ENCODE results near the gene GIT2. TPM values are rescaled to one million over a fixed set of nuclear protein-coding genes. Genes with fewer than 3 reads are reported as not detected.

The GIT2 gene
- total and polyA plus RNA-seq, 10 of the 15 experiments (the other 5 are each of a cell fraction or from before 2014, with no cell fraction given): 9.1 to 49.9 (median 43.9) TPM

DNA sequence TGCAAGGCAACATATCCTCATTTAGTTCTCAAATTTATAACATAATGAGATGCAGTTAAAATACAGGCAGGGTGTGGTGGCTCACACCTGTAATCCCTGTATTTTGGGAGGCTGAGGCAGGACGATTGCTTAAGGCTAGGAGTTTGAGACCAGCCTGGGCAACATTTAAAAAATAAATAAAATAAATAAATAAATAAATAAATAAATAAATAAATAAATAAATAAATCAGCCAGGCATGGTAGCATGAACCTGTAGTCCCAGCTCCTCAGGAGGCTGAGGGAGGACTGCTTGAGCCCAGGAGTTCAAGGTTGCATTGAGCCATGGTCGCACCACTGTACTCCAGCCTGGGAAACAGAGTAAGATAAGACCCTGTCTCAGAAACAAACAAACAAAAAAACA lies 56.7 kb downstream of the GIT2 start:
- FAIRE-seq (no peak), DNase-seq (ENCODE audit: low read depth, low spot score) (no peak), ATAC-seq (no peak)
- BruUV-seq (replicated peaks): no TSS peak
- no peaks in the 10 kb centered on the region for H3K9me3 ChIP-seq (replicated peaks; ENCODE audit: control insufficient read depth, insufficient read depth, low read length)
- in situ Hi-C loops (cut with MboI): no loop called here
- TF ChIP-seq ESRRA (IDR thresholded peaks at IDR 0.05; ENCODE audit: low read length) (no peak), NFYB (IDR thresholded peaks at IDR 0.05; ENCODE audit: insufficient read depth, low read depth, low read length) (no peak), CHD2 (IDR thresholded peaks at IDR 0.05; ENCODE audit: borderline replicate concordance, low read depth, low read length) (no peak), ZBTB11 (CRISPR knock-in tag; IDR thresholded peaks at IDR 0.05) (no peak), RAD21 (IDR thresholded peaks at IDR 0.05; ENCODE audit: insufficient read depth, low read depth, low read length) (no peak), PAX8 (IDR thresholded peaks at IDR 0.05) (no peak), KLF5 (IDR thresholded peaks at IDR 0.05; ENCODE audit: partially characterized antibody) (no peak), NRF1 (conservative IDR thresholded peaks at IDR 0.05; ENCODE audit: low read depth, low read length) (no peak)
- ChIA-PET CTCF (interaction anchor here (1.5 kb wide), 1 partner anchor 65 kb away, joined by 3 read pairs; no protein-coding TSS in a partner anchor), RAD21 (ENCODE audit: unreplicated experiment) (no interaction called here), SMC1A (ENCODE audit: uncharacterized antibody, unreplicated experiment) (no interaction called here), POLR2A (no interaction called here)
- peaks cover 1 to 16% of the 10 kb centered on the region in 2 experiments for H3K36me3 ChIP-seq (ENCODE audit: control insufficient read depth in 2 of 2, insufficient read depth in 2 of 2, low read length in 1 of 2)
- H3K9ac ChIP-seq (ENCODE audit: control insufficient read depth, insufficient read depth, low read length): no peak overlapping the region
- no peaks in the 10 kb centered on the region for H4K20me1 ChIP-seq (ENCODE audit: control insufficient read depth, insufficient read depth)
- H2AFZ ChIP-seq (ENCODE audit: control insufficient read depth, low read depth, low read length): no peak overlapping the region
- no peak overlapping the region for H3K4me2 ChIP-seq (ENCODE audit: control insufficient read depth, insufficient read depth)
- no peaks in the 10 kb centered on the region for H3K27me3 ChIP-seq (replicated peaks in 1 of 2; ENCODE audit: control insufficient read depth in 2 of 2, insufficient read depth in 2 of 2, low read length in 1 of 2)
- H3K4me1 ChIP-seq (ENCODE audit: control insufficient read depth, insufficient read depth, low read length): no peaks in the 10 kb centered on the region
- H3K4me3 ChIP-seq: no peak overlapping the region
- no peak overlapping the region for H3K27ac ChIP-seq (ENCODE audit: control insufficient read depth, insufficient read depth)
- intact Hi-C loops (cut with micrococcal nuclease; ENCODE audit: unreplicated experiment): no loop called here
- WGBS (ENCODE audit: insufficient coverage, insufficient replicate concordance, low lambda C conversion rate, missing lambda C conversion rate): 96% methylated on average over 2 of the region's 2 CpGs
- no peaks in the 10 kb centered on the region for H3K79me2 ChIP-seq (ENCODE audit: control insufficient read depth, insufficient read depth, low read length)
